ENCODE results near the gene FAM135A. TPM values are rescaled to one million over a fixed set of nuclear protein-coding genes. Genes with fewer than 3 reads are reported as not detected.

FAM135A gene
- total and polyA plus RNA-seq, 2 of the 8 experiments (the other 6 are each of a cell fraction or from before 2014, with no cell fraction given) = 17.4 to 35.7 TPM

DNA sequence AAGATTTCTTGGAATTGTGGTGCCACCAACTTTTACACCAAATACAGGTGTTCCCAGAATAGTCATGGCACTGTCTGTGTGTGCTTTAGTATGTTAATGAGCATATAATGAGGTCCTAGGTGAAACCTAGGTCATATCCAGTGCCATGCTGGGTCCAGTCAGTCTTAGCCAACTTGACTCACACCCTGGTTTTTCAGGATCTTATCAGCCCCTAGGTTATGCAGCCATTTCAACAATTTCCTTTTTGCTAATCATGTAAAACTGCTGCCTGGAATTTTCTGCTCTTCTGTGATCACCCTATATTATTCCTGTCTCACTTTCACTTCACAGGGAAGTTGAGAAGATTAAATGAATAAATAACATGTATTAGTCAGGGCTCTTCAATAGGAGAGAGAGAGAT, 177.1 kb downstream of the FAM135A start:
- H3K9ac ChIP-seq (replicated peaks in 1 of 4; ENCODE audit: extremely low read depth in 1 of 4, low read depth in 3 of 4, low read length in 3 of 4) = no peak overlapping the region
- ChIA-PET POLR2A (ENCODE audit: partially characterized antibody) (no interaction called here), CTCF (ENCODE audit: partially characterized antibody) (interaction anchor here (1.1 kb wide), 1 partner anchor 31 kb away, joined by 5 read pairs; no protein-coding TSS in a partner anchor)
- H3K23me2 ChIP-seq (ENCODE audit: low read depth, low read length) = no peaks in the 10 kb centered on the region
- peaks cover 0 to 8% (median 0%) of the 10 kb centered on the region in 4 experiments; a peak in 2 of 8 replicates for H3K36me3 ChIP-seq (ENCODE audit: control insufficient read depth in 2 of 4, insufficient read depth in 4 of 4, low read length in 3 of 4)
- H2BK120ac ChIP-seq (replicated peaks; ENCODE audit: low read depth, low read length) = no peak overlapping the region
- H3K4me1 ChIP-seq (replicated peaks in 1 of 4; ENCODE audit: control insufficient read depth in 3 of 4, insufficient read depth in 4 of 4, low read length in 3 of 4) = no peaks in the 10 kb centered on the region
- no peaks in the 10 kb centered on the region; a peak in 1 of 4 replicates for H3K9me3 ChIP-seq (ENCODE audit: insufficient read depth in 2 of 2, low read depth in 1 of 2, low read length in 1 of 2)
- no peaks in the 10 kb centered on the region for H3K79me1 ChIP-seq (ENCODE audit: low read depth, low read length)
- H3K4me2 ChIP-seq (ENCODE audit: insufficient read depth in 1 of 2, low read depth in 2 of 2, low read length in 2 of 2) = no peak overlapping the region
- no peak overlapping the region for H2AFZ ChIP-seq (ENCODE audit: low read length)
- FAIRE-seq = no peak
- no peak overlapping the region for H4K8ac ChIP-seq (ENCODE audit: extremely low read depth, insufficient read depth, low read length)
- H3K56ac ChIP-seq (replicated peaks; ENCODE audit: insufficient read length, low read depth, low read length) = no peak overlapping the region
- H3K79me2 ChIP-seq (ENCODE audit: control insufficient read depth in 1 of 2, insufficient read depth in 2 of 2, low read length in 2 of 2) = no peaks in the 10 kb centered on the region
- no peak overlapping the region for H2BK12ac ChIP-seq (ENCODE audit: low read depth, low read length)
- H2BK15ac ChIP-seq (ENCODE audit: low read length) = no peak overlapping the region
- no peaks in the 10 kb centered on the region for H3K27me3 ChIP-seq (replicated peaks in 1 of 4; ENCODE audit: control insufficient read depth in 3 of 4, extremely low read depth in 1 of 4, insufficient read depth in 3 of 4, low read length in 3 of 4)
- no peak overlapping the region for H2AK5ac ChIP-seq (ENCODE audit: low read depth, low read length)
- DNase-seq (ENCODE audit: low read depth in 1 of 2, low spot score in 2 of 2) = no peak
- no peak overlapping the region for H2BK5ac ChIP-seq (ENCODE audit: low read depth, low read length)
- H4K5ac ChIP-seq (ENCODE audit: insufficient read length, low read depth, low read length) = no peak overlapping the region
- H2BK20ac ChIP-seq (ENCODE audit: low read length) = no peak overlapping the region
- H3K23ac ChIP-seq (ENCODE audit: insufficient read length) = no peak overlapping the region
- TF ChIP-seq, protein P1, sequence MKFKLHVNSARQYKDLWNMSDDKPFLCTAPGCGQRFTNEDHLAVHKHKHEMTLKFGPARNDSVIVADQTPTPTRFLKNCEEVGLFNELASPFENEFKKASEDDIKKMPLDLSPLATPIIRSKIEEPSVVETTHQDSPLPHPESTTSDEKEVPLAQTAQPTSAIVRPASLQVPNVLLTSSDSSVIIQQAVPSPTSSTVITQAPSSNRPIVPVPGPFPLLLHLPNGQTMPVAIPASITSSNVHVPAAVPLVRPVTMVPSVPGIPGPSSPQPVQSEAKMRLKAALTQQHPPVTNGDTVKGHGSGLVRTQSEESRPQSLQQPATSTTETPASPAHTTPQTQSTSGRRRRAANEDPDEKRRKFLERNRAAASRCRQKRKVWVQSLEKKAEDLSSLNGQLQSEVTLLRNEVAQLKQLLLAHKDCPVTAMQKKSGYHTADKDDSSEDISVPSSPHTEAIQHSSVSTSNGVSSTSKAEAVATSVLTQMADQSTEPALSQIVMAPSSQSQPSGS (IDR thresholded peaks at IDR 0.05; ENCODE audit: low read length) = no peak
- TF ChIP-seq MAX (IDR thresholded peaks at IDR 0.05) = no peak
- no peak for TF ChIP-seq SUZ12 (IDR thresholded peaks at IDR 0.05; ENCODE audit: low read length)
- no peak for TF ChIP-seq NRF1 (IDR thresholded peaks at IDR 0.05; ENCODE audit: low read depth, low read length)
- no peak for TF ChIP-seq CHD1 (IDR thresholded peaks at IDR 0.05; ENCODE audit: low read depth, low read length)
- TF ChIP-seq FOSL1 (IDR thresholded peaks at IDR 0.05; ENCODE audit: insufficient read depth, low read depth, low read length) = no peak
- no peak for TF ChIP-seq HDAC2 (IDR thresholded peaks at IDR 0.05; ENCODE audit: borderline replicate concordance in 1 of 2, low read depth in 2 of 2, low read length in 2 of 2)
- TF ChIP-seq ASH2L (IDR thresholded peaks at IDR 0.05; ENCODE audit: low read length) = no peak
- no peak for TF ChIP-seq JUN (IDR thresholded peaks at IDR 0.05; ENCODE audit: low read depth, low read length)
- TF ChIP-seq SIX5 (IDR thresholded peaks at IDR 0.05; ENCODE audit: low read depth, low read length) = no peak
- TF ChIP-seq RFX5 (IDR thresholded peaks at IDR 0.05; ENCODE audit: borderline replicate concordance, low read depth, low read length) = no peak
- H3K4ac ChIP-seq (replicated peaks; ENCODE audit: insufficient read length, low read depth, low read length) = no peak overlapping the region
- H3K4me3 ChIP-seq (ENCODE audit: extremely low read depth in 1 of 4, insufficient read depth in 2 of 4, low read depth in 3 of 4, low read length in 4 of 4) = no peak overlapping the region
- H4K91ac ChIP-seq (replicated peaks; ENCODE audit: insufficient read length, low read length) = no peak overlapping the region
- H4K20me1 ChIP-seq (replicated peaks in 1 of 2; ENCODE audit: control insufficient read depth in 1 of 2, insufficient read depth in 2 of 2, low read length in 2 of 2) = peaks cover 0 to 2% of the 10 kb centered on the region in 2 experiments
- no peak overlapping the region for H3K18ac ChIP-seq (ENCODE audit: extremely low read depth, low read length)
- no peak overlapping the region for H3K27ac ChIP-seq (ENCODE audit: low read depth, low read length)
- no peak overlapping the region for H3K14ac ChIP-seq (ENCODE audit: insufficient read length)

Measured in H1 (cell line).